Psoas muscle (tissue), 8 donors: ENCODE data around the gene CCL13. TPM values are rescaled to one million over a fixed set of nuclear protein-coding genes. Genes with fewer than 3 reads are reported as not detected.
"Not testable (repeated sequence)": the region's sequence is repeated elsewhere in the genome, so short reads cannot be mapped to it uniquely, and the experiment has no call there.

Source experiments
- ATAC-seq, 4 donors: fragments of 200-7000 bp; cut with Tn5 transposase; one replicate each; pipeline ENCODE4 v1.9.1; 2020; ENCODE audit warnings: moderate library complexity in 3 of 4, mild to moderate bottlenecking in 2 of 4
- DNase-seq, 2 donors: peaks; one replicate each; pipeline ENCODE4 v3.0.0-alpha.2; 2020
- H3K27ac ChIP-seq: fragments of 200-600 bp; one replicate; pipeline ENCODE4 v1.8.0; 2022
- H3K27me3 ChIP-seq, 3 donors: fragments of 200-600 bp in 1 of 3; one replicate each; pipeline versions ENCODE4 v1.6.1 to v1.8.0; 2013 to 2022; ENCODE audit warnings: low read length in 2 of 3, mild to moderate bottlenecking in 2 of 3, moderate library complexity in 1 of 3; ENCODE audit not compliant: insufficient read depth in 3 of 3
- H3K36me3 ChIP-seq, 2 donors: fragments of 200-600 bp in 1 of 2; one replicate each; pipeline versions ENCODE4 v1.6.1 to v1.8.0; 2013 to 2022; ENCODE audit warnings: low read depth in 1 of 2, mild to moderate bottlenecking in 1 of 2, moderate library complexity in 1 of 2; ENCODE audit not compliant: insufficient read depth in 1 of 2
- H3K4me1 ChIP-seq: fragments of 200-600 bp; one replicate; pipeline ENCODE4 v1.8.0; 2022
- H3K4me3 ChIP-seq: fragments of 200-600 bp; one replicate; pipeline ENCODE4 v1.8.0; 2022; ENCODE audit warnings: mild to moderate bottlenecking
- H3K9me3 ChIP-seq: fragments of 200-600 bp; one replicate; pipeline ENCODE4 v1.8.0; 2022
- CTCF ChIP-seq: fragments of 200-600 bp; IDR thresholded peaks from one replicate; pipeline ENCODE4 v1.8.0; 2022; ENCODE audit warnings: antibody characterized with exemption
- WGBS, 3 donors: extraction: QIAGEN DNeasy Blood & Tissue Kit; methylation state at CpG; one replicate each; pipeline versions ENCODE4 v1.1.6 to v1.1.7; 2013; 5-methylcytosine and 5-hydroxymethylcytosine counted together
- intact Hi-C, 2 donors: fragments of 100-400 bp; cut with DNase I; formaldehyde crosslinking; loops; one replicate each; pipeline versions ENCODE4 v1.11.0 to v1.14.2; 2022
- polyA plus RNA-seq, 3 donors: library from polyadenylated mRNA; stranded (reverse); fragments of 200-250 nt; gene quantifications; one replicate each; pipeline ENCODE4 v1.2.3, GENCODE V29; 2013
- total RNA-seq, 4 donors: library from RNA; stranded (reverse); fragmentation: NEBNext Ultra II Directional in 2 of 4; extraction: Animal tissue kit (Norgen Biotek cat#: 25700) in 2 of 4; gene quantifications; one replicate each; pipeline versions ENCODE4 v1.2.1 to v1.2.4, GENCODE V29; 2021 to 2023
- donor health status: healthy with polysubstance abuse.
- donor health status: DM: no; HTN: no; CAD: no; lungs with moderate emphysema.
- donor health status: Bipolar disorder and iron deficiency.
- donor health status: healthy.
- donor health status: DM: yes; HTN: yes; CAD: no.
- donor health status: DM: no; HTN: no; CAD: no.
- donor health status: DM: no; HTN: no; CAD: no.
- donor health status: DM: yes; HTN: yes; CAD: no.

Gene CCL13
- total and polyA plus RNA-seq, 7 donors, result 0.10 to 1.2 (median 0.27) TPM; not detected in 2

GRCh38 chr17:34313164-34313563 is 43.1 kb upstream of the CCL13 start:
- Histone ChIP-seq H3K4me1 (peaks cover under 1% of the 10 kb centered on the region), H3K9me3 (no peaks in the 10 kb centered on the region), H3K36me3 (no peaks in the 10 kb centered on the region), H3K4me3 (no peak overlapping the region), H3K27ac (no peak overlapping the region), H3K27me3 (no peaks in the 10 kb centered on the region)
- peak in 1 of 4 donors; percentile 56 for ATAC-seq
- no peak for DNase-seq
- intact Hi-C loops, result loop anchor here in 1 of 2 donors (5.0 kb wide), 1 partner anchor 61 kb away; no protein-coding TSS in a partner anchor
- no peak for TF ChIP-seq CTCF
- 69 to 83% (median 72%) methylated on average over 4 of the region's 4 CpGs for WGBS, 3 donors

GRCh38 chr17:34314279-34314678 is 42.0 kb upstream of the CCL13 start:
- 4% methylated on average over 4 of the region's 4 CpGs for WGBS, 3 donors
- DNase-seq, result no peak
- TF ChIP-seq CTCF, result no peak
- no peaks in the 10 kb centered on the region for H3K36me3 ChIP-seq
- no peak overlapping the region for H3K4me3 ChIP-seq
- no peaks in the 10 kb centered on the region for H3K4me1 ChIP-seq
- no peaks in the 10 kb centered on the region for H3K27me3 ChIP-seq
- H3K9me3 ChIP-seq, result no peaks in the 10 kb centered on the region
- peak in 2 of 4 donors; percentile 34 to 57 for ATAC-seq
- no peak overlapping the region for H3K27ac ChIP-seq
- intact Hi-C loops, result loop anchor here in 1 of 2 donors (5.0 kb wide), 1 partner anchor 62 kb away; no protein-coding TSS in a partner anchor

- no peak for DNase-seq
- intact Hi-C loops, result loop anchor here in 1 of 2 donors (5.0 kb wide), 1 partner anchor 39 kb away; the partner anchor contains the start of gene CCL13
- Histone ChIP-seq H3K4me1 (no peaks in the 10 kb centered on the region), H3K36me3 (no peaks in the 10 kb centered on the region), H3K9me3 (no peaks in the 10 kb centered on the region), H3K27ac (no peak overlapping the region), H3K27me3 (no peaks in the 10 kb centered on the region), H3K4me3 (no peak overlapping the region)
- WGBS, 3 donors, result 78 to 84% (median 83%) methylated on average over 3 of the region's 3 CpGs
- no peak for TF ChIP-seq CTCF
- no peak for ATAC-seq
Measured at GRCh38 chr17:34318474-34318873, 37.8 kb upstream of the CCL13 start.

- WGBS, 3 donors, result 19 to 34% (median 28%) methylated on average over 2 of the region's 2 CpGs
- Histone ChIP-seq H3K4me3 (no peak within 1 kb of the TSS), H3K27ac (peak within 1 kb of the TSS; percentile 32), H3K9me3 (no peaks in the 10 kb centered on the region), H3K36me3 (no peaks in the 10 kb centered on the region), H3K4me1 (no peaks in the 10 kb centered on the region), H3K27me3 (no peaks in the 10 kb centered on the region)
- DNase-seq (no peak), ATAC-seq (no peak)
- no peak for TF ChIP-seq CTCF
- intact Hi-C loops, result loop anchor here in 1 of 2 donors (5.0 kb wide), 1 partner anchor 38 kb away; the partner anchor contains the start of gene CCL13
Measured at GRCh38 chr17:34319039-34319483, 37.2 kb upstream of the CCL13 start, which contains the start of gene CCL8. Gene CCL8 (plus strand): TSS chr17:34319435. CDS start chr17:34319502, 67 bp downstream.

- no peaks in the 10 kb centered on the region for H3K36me3 ChIP-seq
- DNase-seq (no peak), ATAC-seq (no peak)
- intact Hi-C loops, result no loop called here
- H3K27ac ChIP-seq, result no peak overlapping the region
- H3K9me3 ChIP-seq, result peaks cover 3% of the 10 kb centered on the region
- no peak for TF ChIP-seq CTCF
- H3K27me3 ChIP-seq, result no peaks in the 10 kb centered on the region
- H3K4me1 ChIP-seq, result no peaks in the 10 kb centered on the region
- H3K4me3 ChIP-seq, result no peak overlapping the region
Measured at GRCh38 chr17:34321964-34322363, 34.3 kb upstream of the CCL13 start.

GRCh38 chr17:34327580-34327979 is 28.7 kb upstream of the CCL13 start:
- 36 to 45% (median 44%) methylated on average over 4 of the region's 4 CpGs for WGBS, 3 donors
- H3K27ac ChIP-seq, intact Hi-C loops, ATAC-seq, H3K9me3 ChIP-seq, DNase-seq, H3K4me1 ChIP-seq, H3K27me3 ChIP-seq, H3K36me3 ChIP-seq, H3K4me3 ChIP-seq: not testable (repeated sequence)
